HG03280 (cell line): ENCODE measurements around the gene PNMA8B.
"Not testable (repeated sequence)": the region's sequence is repeated elsewhere in the genome, so short reads cannot be mapped to it uniquely, and the experiment has no call there.

Experiments used
- ATAC-seq: cut with Tn5 transposase; IDR thresholded peaks from one replicate; pipeline ENCODE4 v1.9.1; 2021; ENCODE audit warnings: mild to moderate bottlenecking, moderate library complexity; ENCODE audit not compliant: unreplicated experiment

PNMA8B gene

GRCh38 chr19:46495786-46496099, at the start of gene PNMA8B:
Gene PNMA8B (minus strand): TSS chr19:46495867. CDS start chr19:46495465, 402 bp downstream.
- ATAC-seq = no peak

- ATAC-seq = no peak
These were observed 49.0 kb upstream of the PNMA8B start for GRCh38 chr19:46544651-46545050.

- no peak for ATAC-seq
These were observed 47.0 kb upstream of the PNMA8B start for GRCh38 chr19:46542428-46543230.

DNA sequence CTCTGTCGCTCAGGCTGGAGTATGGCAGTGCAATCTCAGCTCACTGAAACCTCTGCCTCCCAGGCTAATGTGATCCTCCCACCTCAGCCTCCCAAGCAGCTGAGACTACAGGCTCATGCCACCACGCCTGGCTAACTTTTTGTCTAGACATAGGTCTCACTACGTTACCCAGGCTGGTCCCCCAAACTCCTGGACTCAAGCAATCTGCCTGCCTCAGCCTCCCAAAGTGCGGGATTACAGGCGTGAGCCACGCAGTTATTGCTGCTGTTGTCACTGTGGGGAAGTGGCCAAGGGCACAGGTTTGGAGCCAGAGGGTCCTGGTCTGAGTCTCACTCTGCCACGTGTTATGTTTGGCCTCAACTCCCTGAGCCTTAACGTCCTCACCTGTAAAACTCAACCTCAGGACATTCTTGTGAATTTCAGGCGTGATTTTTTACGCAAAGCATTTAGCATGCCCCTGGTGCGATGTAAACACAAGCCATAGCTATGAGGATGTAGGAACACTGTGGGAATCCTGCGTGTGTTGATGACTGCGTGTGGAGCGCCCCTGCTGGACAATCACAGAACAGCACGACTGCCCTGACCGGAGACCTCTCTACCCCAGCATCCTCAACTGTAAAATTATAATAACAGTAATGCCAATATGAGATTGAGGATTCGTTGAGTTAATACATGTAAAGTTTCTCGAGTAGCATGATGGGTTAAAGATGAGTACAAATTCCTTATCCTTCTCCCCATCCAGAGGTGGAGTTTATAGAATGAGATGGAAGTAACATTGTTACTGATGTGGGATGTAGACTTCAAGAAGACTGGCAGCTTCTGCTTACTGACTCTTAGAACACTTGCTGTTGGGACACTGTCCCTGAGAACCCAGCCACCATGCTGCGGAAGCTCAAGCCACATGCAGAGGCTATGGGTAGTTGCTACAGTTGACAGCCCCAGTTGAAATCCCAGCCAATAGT, 41.8 kb upstream of the PNMA8B start:
- ATAC-seq = no peak

DNA sequence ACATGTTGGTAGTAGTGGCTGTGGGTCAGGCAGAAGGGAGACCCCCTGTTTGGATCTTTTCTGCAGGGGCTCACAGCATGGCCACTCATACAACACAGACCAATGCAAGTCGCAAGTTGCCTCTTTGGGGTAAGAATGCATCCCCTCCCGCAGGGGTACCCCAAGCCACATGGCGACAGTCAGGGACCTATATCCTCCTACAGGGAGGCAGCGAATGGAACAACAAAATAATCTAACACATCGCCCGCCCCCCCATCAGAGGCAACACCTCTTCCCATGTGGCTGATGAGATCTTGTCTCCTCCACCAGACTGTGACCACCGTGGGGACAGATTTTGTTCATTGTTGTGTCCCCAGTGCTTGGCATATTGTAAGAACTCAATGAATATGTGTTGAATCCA, 40.7 kb upstream of the PNMA8B start:
- no peak for ATAC-seq

GRCh38 chr19:46533621-46534081, 38.0 kb upstream of the PNMA8B start:
- no peak for ATAC-seq

GRCh38 chr19:46533078-46533620, 37.5 kb upstream of the PNMA8B start:
- no peak for ATAC-seq

- ATAC-seq = no peak
These were observed 35.0 kb upstream of the PNMA8B start for GRCh38 chr19:46530636-46531035.

- no peak for ATAC-seq
These were observed 34.2 kb upstream of the PNMA8B start for GRCh38 chr19:46529622-46530451.

GRCh38 chr19:46528601-46529590, 33.2 kb upstream of the PNMA8B start:
- ATAC-seq = no peak

DNA sequence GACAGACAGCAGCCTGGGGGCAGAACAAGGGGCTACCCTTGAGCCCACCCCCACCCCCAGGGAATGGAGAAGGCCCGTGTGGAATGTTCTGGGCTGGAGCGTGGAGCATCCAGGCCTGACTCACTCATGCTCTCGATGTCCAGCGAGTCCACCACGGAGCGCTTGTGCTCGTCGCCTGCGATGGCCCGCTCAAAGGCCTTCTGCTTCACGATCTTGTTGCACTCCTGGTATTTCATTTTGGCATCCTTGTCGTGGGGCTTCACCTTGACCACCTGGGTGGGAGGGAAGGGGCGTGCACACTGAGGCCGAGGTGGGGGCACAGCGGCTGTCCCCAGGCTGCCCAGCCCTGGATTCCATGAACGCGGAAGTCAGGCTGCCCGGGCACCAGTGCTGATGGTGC, 31.1 kb upstream of the PNMA8B start:
- not testable (repeated sequence) for ATAC-seq

DNA sequence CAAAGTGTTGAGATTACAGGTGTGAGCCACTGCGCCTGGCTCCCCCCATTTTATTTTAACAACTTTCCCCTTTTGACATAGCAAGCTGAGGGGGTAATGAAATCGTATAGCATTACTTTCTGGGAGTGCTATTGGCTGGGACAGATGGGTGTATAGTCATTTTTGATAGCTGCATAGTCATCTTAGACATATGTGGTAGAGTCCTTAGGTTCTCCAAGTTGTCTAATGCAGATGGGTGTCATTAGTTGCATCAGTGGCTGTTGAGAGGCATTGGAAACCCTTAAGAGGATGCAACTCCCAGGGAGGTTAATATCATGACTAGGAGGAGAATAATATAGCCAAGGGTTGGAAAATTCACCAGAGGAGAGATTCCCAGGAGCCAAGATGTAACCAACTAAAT, 28.6 kb upstream of the PNMA8B start:
- no peak for ATAC-seq

GRCh38 chr19:46522988-46523387, 27.3 kb upstream of the PNMA8B start:
- not testable (repeated sequence) for ATAC-seq

DNA sequence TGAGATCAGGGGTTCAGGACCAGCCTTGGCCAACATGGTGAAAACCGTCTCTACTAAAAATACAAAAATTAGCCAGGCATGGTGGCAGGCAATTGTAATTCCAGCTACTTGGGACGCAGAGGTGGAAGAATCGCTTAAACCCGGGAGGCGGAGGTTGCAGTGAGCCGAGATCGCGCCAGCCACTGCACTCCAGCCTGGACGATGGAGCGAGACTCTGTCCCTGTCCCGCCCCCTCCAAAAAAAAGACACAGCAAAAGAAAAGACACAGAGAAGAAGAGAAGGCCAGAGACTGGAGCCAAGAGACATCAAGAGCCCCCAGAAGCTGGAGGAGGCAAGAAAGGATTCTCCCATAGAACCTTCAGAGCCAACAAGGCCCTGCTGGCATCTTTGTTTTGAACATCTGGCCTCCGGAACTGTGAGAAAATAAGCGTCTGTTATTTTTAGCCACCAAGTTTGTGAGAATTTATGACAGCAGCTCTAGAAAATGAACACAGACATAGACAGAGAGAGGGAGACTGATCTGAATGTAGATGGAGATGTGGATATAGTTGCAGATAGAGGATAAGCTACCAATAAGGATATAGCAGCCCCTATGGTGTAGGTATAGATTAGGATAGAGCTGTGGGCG, 25.7 kb upstream of the PNMA8B start:
- ATAC-seq = no peak

GRCh38 chr19:46520616-46521015, 24.9 kb upstream of the PNMA8B start:
- no peak for ATAC-seq

- ATAC-seq = no peak
These were observed 21.8 kb upstream of the PNMA8B start for GRCh38 chr19:46517471-46517870.

DNA sequence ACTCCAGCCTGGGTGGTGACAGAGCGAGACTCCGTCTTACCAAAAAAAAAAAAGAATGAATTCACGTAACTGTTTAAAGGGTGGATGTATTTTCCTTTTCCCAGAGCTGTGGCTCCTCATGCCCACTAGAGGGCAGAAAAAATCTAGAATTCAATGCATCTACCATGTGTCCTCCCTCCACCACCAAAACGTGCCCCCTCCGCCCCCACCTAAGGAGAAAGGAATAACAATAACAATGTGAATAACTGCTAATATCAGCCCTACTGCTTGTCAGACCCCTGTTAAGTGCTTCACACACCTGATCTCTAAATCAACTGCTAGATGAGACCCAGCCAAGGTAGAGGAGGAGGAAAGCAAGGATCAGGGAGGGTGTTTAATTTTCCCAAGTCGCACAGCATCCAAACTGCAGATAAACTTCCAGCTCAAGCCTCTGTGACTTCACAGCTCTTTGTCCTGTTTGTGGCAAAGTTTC, 20.2 kb upstream of the PNMA8B start:
- no peak for ATAC-seq

GRCh38 chr19:46515290-46515609, 19.6 kb upstream of the PNMA8B start:
- ATAC-seq = no peak
